Type B pancreatic cell (in vitro differentiated cells): ENCODE data around the gene C8G. TPM values are rescaled to one million over a fixed set of nuclear protein-coding genes. Genes with fewer than 3 reads are reported as not detected.

Experiments used
- DNase-seq: peaks from one replicate; pipeline ENCODE4 v3.0.0; 2021; ENCODE audit warnings: mixed read lengths; ENCODE audit not compliant: unreplicated experiment; ENCODE audit errors: extremely low spot score
- H3K27ac Mint-ChIP-seq: 2 replicates; pipeline ENCODE4 v1.8.0; 2021; ENCODE audit warnings: mild to moderate bottlenecking, mixed read lengths
- H3K27me3 Mint-ChIP-seq: 2 replicates; pipeline ENCODE4 v1.8.0; 2021; ENCODE audit warnings: mixed read lengths
- H3K36me3 Mint-ChIP-seq: 2 replicates; pipeline ENCODE4 v1.8.0; 2021; ENCODE audit warnings: mixed read lengths
- H3K4me1 Mint-ChIP-seq: one replicate; pipeline ENCODE4 v1.8.0; 2021; ENCODE audit warnings: mixed read lengths; ENCODE audit not compliant: unreplicated experiment
- H3K4me3 Mint-ChIP-seq: 2 replicates; pipeline ENCODE4 v1.8.0; 2021; ENCODE audit warnings: mild to moderate bottlenecking, mixed read lengths
- H3K9me3 Mint-ChIP-seq: 2 replicates; pipeline ENCODE4 v1.8.0; 2021; ENCODE audit warnings: mixed read lengths
- total RNA-seq: library from RNA; stranded (reverse); gene quantifications from 2 replicates; pipeline ENCODE4 v1.2.1, GENCODE V29; 2021; ENCODE audit warnings: low replicate concordance
- TF ChIP-seq, protein P1 (sequence below): fragments of 200-600 bp; sonication (generic); conservative IDR thresholded peaks from 2 replicates; pipeline ENCODE4 v1.5.0; 2021; ENCODE audit warnings: antibody characterized with exemption, mild to moderate bottlenecking

C8G gene
- total RNA-seq, 1 donor from 2014 or later: 2.8 TPM

GRCh38 chr9:136985853-136986252, 40.8 kb downstream of the C8G start:
- peaks cover 8% of the 10 kb centered on the region for H3K4me1 Mint-ChIP-seq
- H3K9me3 Mint-ChIP-seq: no peaks in the 10 kb centered on the region
- no peak overlapping the region for H3K27ac Mint-ChIP-seq
- TF ChIP-seq, protein P1, sequence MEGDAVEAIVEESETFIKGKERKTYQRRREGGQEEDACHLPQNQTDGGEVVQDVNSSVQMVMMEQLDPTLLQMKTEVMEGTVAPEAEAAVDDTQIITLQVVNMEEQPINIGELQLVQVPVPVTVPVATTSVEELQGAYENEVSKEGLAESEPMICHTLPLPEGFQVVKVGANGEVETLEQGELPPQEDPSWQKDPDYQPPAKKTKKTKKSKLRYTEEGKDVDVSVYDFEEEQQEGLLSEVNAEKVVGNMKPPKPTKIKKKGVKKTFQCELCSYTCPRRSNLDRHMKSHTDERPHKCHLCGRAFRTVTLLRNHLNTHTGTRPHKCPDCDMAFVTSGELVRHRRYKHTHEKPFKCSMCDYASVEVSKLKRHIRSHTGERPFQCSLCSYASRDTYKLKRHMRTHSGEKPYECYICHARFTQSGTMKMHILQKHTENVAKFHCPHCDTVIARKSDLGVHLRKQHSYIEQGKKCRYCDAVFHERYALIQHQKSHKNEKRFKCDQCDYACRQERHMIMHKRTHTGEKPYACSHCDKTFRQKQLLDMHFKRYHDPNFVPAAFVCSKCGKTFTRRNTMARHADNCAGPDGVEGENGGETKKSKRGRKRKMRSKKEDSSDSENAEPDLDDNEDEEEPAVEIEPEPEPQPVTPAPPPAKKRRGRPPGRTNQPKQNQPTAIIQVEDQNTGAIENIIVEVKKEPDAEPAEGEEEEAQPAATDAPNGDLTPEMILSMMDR: no peak
- no peak overlapping the region for H3K4me3 Mint-ChIP-seq
- H3K27me3 Mint-ChIP-seq: peaks cover 11% of the 10 kb centered on the region
- no peaks in the 10 kb centered on the region for H3K36me3 Mint-ChIP-seq
- no peak for DNase-seq

DNA sequence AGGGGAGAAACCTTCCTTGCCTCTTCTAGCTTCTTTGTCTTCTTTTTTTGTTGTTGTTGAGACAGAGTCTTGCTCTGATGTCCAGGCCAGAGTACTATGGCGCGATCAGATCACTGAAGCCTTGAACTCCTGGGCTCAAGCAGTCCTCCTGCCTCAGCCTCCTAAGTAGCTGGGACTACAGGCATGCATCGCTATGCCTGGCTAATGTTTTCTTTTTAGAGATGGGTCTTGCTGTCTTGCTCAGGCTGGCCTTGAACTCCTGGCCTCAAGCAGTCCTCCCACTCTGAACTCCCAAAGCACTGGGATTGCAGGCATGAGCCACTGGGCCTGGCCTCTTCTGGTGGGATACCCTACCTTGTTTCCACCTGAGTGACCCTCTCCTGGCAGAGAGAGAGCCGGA, 43.8 kb downstream of the C8G start:
- Mint-ChIP-seq H3K9me3 (no peaks in the 10 kb centered on the region), H3K27ac (peak overlapping the region; percentile 17), H3K27me3 (peaks cover 9% of the 10 kb centered on the region), H3K4me3 (no peak overlapping the region), H3K36me3 (no peaks in the 10 kb centered on the region), H3K4me1 (peaks cover 7% of the 10 kb centered on the region)
- TF ChIP-seq, protein P1: no peak
- no peak for DNase-seq

GRCh38 chr9:136990242-136990911, 45.3 kb downstream of the C8G start:
- TF ChIP-seq, protein P1: no peak

GRCh38 chr9:136991993-136992818, 47.2 kb downstream of the C8G start, which contains the start of gene PAXX:
TSS of gene PAXX (plus strand) at chr9:136992422. CDS start at chr9:136992444, 22 bp downstream.
- Mint-ChIP-seq H3K27ac (peak within 1 kb of the TSS; percentile 74), H3K4me3 (peak within 1 kb of the TSS; percentile 86), H3K36me3 (no peaks in the 10 kb centered on the region), H3K4me1 (peaks cover 7% of the 10 kb centered on the region), H3K27me3 (peaks cover 3% of the 10 kb centered on the region), H3K9me3 (no peaks in the 10 kb centered on the region)
- peak; percentile 93 for DNase-seq
- TF ChIP-seq, protein P1: no peak

More at GRCh38 chr9:136990242-136990911, 45.3 kb downstream of the C8G start:
- no peak for DNase-seq
- peak overlapping the region; percentile 82 for H3K4me3 Mint-ChIP-seq
- H3K27me3 Mint-ChIP-seq: peaks cover 6% of the 10 kb centered on the region
- H3K27ac Mint-ChIP-seq: peak overlapping the region; percentile 67
- H3K9me3 Mint-ChIP-seq: no peaks in the 10 kb centered on the region
- H3K4me1 Mint-ChIP-seq: peaks cover 7% of the 10 kb centered on the region
- no peaks in the 10 kb centered on the region for H3K36me3 Mint-ChIP-seq

GRCh38 chr9:136992819-136993369, 47.9 kb downstream of the C8G start:
- Mint-ChIP-seq H3K4me1 (peaks cover 7% of the 10 kb centered on the region), H3K27me3 (peaks cover 5% of the 10 kb centered on the region), H3K27ac (peak overlapping the region; percentile 74), H3K36me3 (no peaks in the 10 kb centered on the region), H3K4me3 (peak overlapping the region; percentile 86), H3K9me3 (no peaks in the 10 kb centered on the region)
- TF ChIP-seq, protein P1: no peak
- no peak for DNase-seq
